ENCODE measurements around the gene APOOL. TPM values are rescaled to one million over a fixed set of nuclear protein-coding genes. Genes with fewer than 3 reads are reported as not detected.

APOOL gene
- polyA plus RNA-seq, 1 donor (not counting 4 experiments of a cell fraction or from before 2014, with no cell fraction given), result 7.2 TPM

- FAIRE-seq, result no peak
- Histone ChIP-seq H3K79me2 (ENCODE audit: control insufficient read depth, insufficient read depth, low read length) (no peaks in the 10 kb centered on the region), H4K20me1 (ENCODE audit: control insufficient read depth, extremely low read depth, insufficient read depth, low read length) (no peaks in the 10 kb centered on the region), H3K27me3 (ENCODE audit: control insufficient read depth, extremely low read depth, insufficient read depth, low read length) (no peaks in the 10 kb centered on the region), H3K36me3 (ENCODE audit: control insufficient read depth in 2 of 2, extremely low read depth in 1 of 2, insufficient read depth in 2 of 2, low read length in 2 of 2) (no peaks in the 10 kb centered on the region), H3K9me3 (ENCODE audit: control insufficient read depth, low read depth, low read length) (no peaks in the 10 kb centered on the region), H3K4me3 (ENCODE audit: control insufficient read depth in 2 of 3, extremely low read depth in 1 of 3, insufficient read depth in 2 of 3, low read depth in 1 of 3, low read length in 3 of 3) (no peak overlapping the region), H3K4me1 (ENCODE audit: control insufficient read depth, extremely low read depth, insufficient read depth, low read length) (peaks cover 9% of the 10 kb centered on the region), H3K27ac (ENCODE audit: control insufficient read depth, insufficient read depth, low read length) (no peak overlapping the region), H2AFZ (ENCODE audit: control insufficient read depth, low read length) (no peak overlapping the region), H3K9me1 (ENCODE audit: control insufficient read depth, extremely low read depth, insufficient read depth, low read length) (no peaks in the 10 kb centered on the region), H3K9ac (ENCODE audit: control insufficient read depth, extremely low read depth, insufficient read depth, low read length) (no peak overlapping the region), H3K4me2 (ENCODE audit: control insufficient read depth, extremely low read depth, insufficient read depth, low read depth, low read length) (no peak overlapping the region)
- TF ChIP-seq EZH2 (IDR thresholded peaks at IDR 0.05; ENCODE audit: low read length) (no peak), CTCF (optimal IDR thresholded peaks at IDR 0.05 in 1 of 3, IDR thresholded peaks at IDR 0.05 in 1 of 3, conservative IDR thresholded peaks at IDR 0.05 in 1 of 3; ENCODE audit: extremely low read depth in 1 of 3, insufficient read depth in 2 of 3, low read length in 3 of 3) (no peak)
- dilution Hi-C loops (cut with MboI; ENCODE audit: extremely low pct_ligation_motif_present, low sequenced_read_pairs), result no loop called here
- no peak for DNase-seq (ENCODE audit: low read depth, low spot score)
Measured at GRCh38 chrX:85051627-85052026, 48.0 kb downstream of the APOOL start.

DNA sequence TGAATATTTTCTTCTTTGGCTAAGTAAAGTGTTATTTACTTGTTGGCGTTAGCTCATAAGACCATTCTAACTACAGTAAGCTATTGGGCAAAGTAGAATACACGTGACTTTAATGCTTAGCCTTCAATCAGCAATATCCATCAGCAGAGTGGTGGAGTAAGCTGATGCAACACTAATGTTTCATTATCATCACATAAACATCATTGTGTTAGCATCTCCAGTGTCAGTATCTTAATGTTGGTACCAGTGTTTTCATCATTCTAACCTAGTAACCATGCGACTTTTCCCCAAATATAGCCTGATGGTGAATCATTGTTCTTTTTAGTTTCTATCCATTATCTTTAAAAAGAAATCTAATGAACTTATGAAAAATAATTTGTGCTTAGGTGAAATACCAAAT, 48.5 kb downstream of the APOOL start:
- Histone ChIP-seq H4K20me1 (ENCODE audit: control insufficient read depth, extremely low read depth, insufficient read depth, low read length) (no peaks in the 10 kb centered on the region), H3K9me3 (ENCODE audit: control insufficient read depth, low read depth, low read length) (no peaks in the 10 kb centered on the region), H3K9ac (ENCODE audit: control insufficient read depth, extremely low read depth, insufficient read depth, low read length) (no peak overlapping the region), H3K27me3 (ENCODE audit: control insufficient read depth, extremely low read depth, insufficient read depth, low read length) (no peaks in the 10 kb centered on the region), H2AFZ (ENCODE audit: control insufficient read depth, low read length) (no peak overlapping the region), H3K27ac (ENCODE audit: control insufficient read depth, insufficient read depth, low read length) (peak overlapping the region; percentile 15), H3K4me3 (ENCODE audit: control insufficient read depth in 2 of 3, extremely low read depth in 1 of 3, insufficient read depth in 2 of 3, low read depth in 1 of 3, low read length in 3 of 3) (no peak overlapping the region), H3K4me2 (ENCODE audit: control insufficient read depth, extremely low read depth, insufficient read depth, low read depth, low read length) (no peak overlapping the region), H3K9me1 (ENCODE audit: control insufficient read depth, extremely low read depth, insufficient read depth, low read length) (no peaks in the 10 kb centered on the region), H3K4me1 (ENCODE audit: control insufficient read depth, extremely low read depth, insufficient read depth, low read length) (peaks cover 9% of the 10 kb centered on the region), H3K36me3 (ENCODE audit: control insufficient read depth in 2 of 2, extremely low read depth in 1 of 2, insufficient read depth in 2 of 2, low read length in 2 of 2) (no peaks in the 10 kb centered on the region), H3K79me2 (ENCODE audit: control insufficient read depth, insufficient read depth, low read length) (no peaks in the 10 kb centered on the region)
- TF ChIP-seq CTCF (optimal IDR thresholded peaks at IDR 0.05 in 1 of 3, IDR thresholded peaks at IDR 0.05 in 1 of 3, conservative IDR thresholded peaks at IDR 0.05 in 1 of 3; ENCODE audit: extremely low read depth in 1 of 3, insufficient read depth in 2 of 3, low read length in 3 of 3) (no peak), EZH2 (IDR thresholded peaks at IDR 0.05; ENCODE audit: low read length) (no peak)
- dilution Hi-C loops (cut with MboI; ENCODE audit: extremely low pct_ligation_motif_present, low sequenced_read_pairs), result no loop called here
- FAIRE-seq (no peak), DNase-seq (ENCODE audit: low read depth, low spot score) (no peak)

Data from keratinocyte (primary cell).